HG03159 (cell line): ENCODE measurements around the gene SLC25A33.
"Not testable (repeated sequence)": the region's sequence is repeated elsewhere in the genome, so short reads cannot be mapped to it uniquely, and the experiment has no call there.

ENCODE experiments used
- ATAC-seq: cut with Tn5 transposase; IDR thresholded peaks from one replicate; pipeline ENCODE4 v1.9.1; 2021; ENCODE audit warnings: mild to moderate bottlenecking, moderate library complexity; ENCODE audit not compliant: unreplicated experiment

The SLC25A33 gene

GRCh38 chr1:9618909-9619679, 79.8 kb downstream of the SLC25A33 start:
- ATAC-seq: no peak

- no peak for ATAC-seq
Measured at GRCh38 chr1:9621032-9621431, 81.8 kb downstream of the SLC25A33 start.

- ATAC-seq: no peak
Measured at GRCh38 chr1:9624081-9624480, 84.8 kb downstream of the SLC25A33 start.

GRCh38 chr1:9625030-9625429, 85.8 kb downstream of the SLC25A33 start:
- ATAC-seq: not testable (repeated sequence)

- peak; percentile 42 for ATAC-seq
Measured at GRCh38 chr1:9626201-9626608, 86.9 kb downstream of the SLC25A33 start.

GRCh38 chr1:9628541-9629444, 89.5 kb downstream of the SLC25A33 start:
- no peak for ATAC-seq

- ATAC-seq: no peak
Measured at GRCh38 chr1:9629445-9630201, 90.4 kb downstream of the SLC25A33 start.

- ATAC-seq: no peak
Measured at GRCh38 chr1:9630331-9631111, 91.3 kb downstream of the SLC25A33 start.

GRCh38 chr1:9631613-9632012, 92.3 kb downstream of the SLC25A33 start:
- ATAC-seq: no peak

- no peak for ATAC-seq
Measured at GRCh38 chr1:9633493-9633892, 94.2 kb downstream of the SLC25A33 start.

GRCh38 chr1:9634582-9634981, 95.3 kb downstream of the SLC25A33 start:
- no peak for ATAC-seq
